ENCODE measurements around the gene TRIM38. TPM values are rescaled to one million over a fixed set of nuclear protein-coding genes. Genes with fewer than 3 reads are reported as not detected.

TRIM38 gene
- total and polyA plus RNA-seq, 2 of the 13 experiments (the other 11 are each of a cell fraction or from before 2014, with no cell fraction given): 2.5 to 3.1 TPM

DNA sequence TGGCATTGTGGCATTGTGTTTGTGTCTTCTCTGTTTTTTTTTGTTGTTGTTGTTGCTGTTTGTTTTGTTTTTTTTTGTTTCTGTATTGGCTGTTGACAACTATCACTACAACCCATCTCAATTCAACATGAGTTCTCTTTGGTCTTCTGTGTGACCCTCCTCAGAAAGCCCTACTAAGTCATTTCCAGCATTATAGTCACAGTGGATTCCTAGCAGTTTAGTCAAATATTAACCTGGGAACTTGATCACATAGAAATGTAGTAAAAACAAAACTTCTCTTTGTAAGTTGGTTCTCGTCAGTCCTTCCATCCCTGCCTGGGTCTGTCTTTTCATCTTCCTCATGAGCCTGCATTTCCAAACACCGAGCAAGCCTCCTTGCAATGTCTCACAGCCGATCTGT, 48.9 kb upstream of the TRIM38 start (continued):
- TF ChIP-seq, protein P1, sequence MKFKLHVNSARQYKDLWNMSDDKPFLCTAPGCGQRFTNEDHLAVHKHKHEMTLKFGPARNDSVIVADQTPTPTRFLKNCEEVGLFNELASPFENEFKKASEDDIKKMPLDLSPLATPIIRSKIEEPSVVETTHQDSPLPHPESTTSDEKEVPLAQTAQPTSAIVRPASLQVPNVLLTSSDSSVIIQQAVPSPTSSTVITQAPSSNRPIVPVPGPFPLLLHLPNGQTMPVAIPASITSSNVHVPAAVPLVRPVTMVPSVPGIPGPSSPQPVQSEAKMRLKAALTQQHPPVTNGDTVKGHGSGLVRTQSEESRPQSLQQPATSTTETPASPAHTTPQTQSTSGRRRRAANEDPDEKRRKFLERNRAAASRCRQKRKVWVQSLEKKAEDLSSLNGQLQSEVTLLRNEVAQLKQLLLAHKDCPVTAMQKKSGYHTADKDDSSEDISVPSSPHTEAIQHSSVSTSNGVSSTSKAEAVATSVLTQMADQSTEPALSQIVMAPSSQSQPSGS (CRISPR knock-in tag; IDR thresholded peaks at IDR 0.05): peak; percentile 71; the same call in 1 of the 2 replicates
- TF ChIP-seq HMGA1 (CRISPR knock-in tag; conservative IDR thresholded peaks at IDR 0.05): no peak
- TF ChIP-seq ZNF780A (CRISPR knock-in tag; IDR thresholded peaks at IDR 0.05): no peak
- no peak for TF ChIP-seq ZNF546 (CRISPR knock-in tag; conservative IDR thresholded peaks at IDR 0.05)
- TF ChIP-seq RBM39 (IDR thresholded peaks at IDR 0.05; ENCODE audit: low read depth, low read length, poor library complexity, severe bottlenecking): no peak
- TF ChIP-seq, protein P2, sequence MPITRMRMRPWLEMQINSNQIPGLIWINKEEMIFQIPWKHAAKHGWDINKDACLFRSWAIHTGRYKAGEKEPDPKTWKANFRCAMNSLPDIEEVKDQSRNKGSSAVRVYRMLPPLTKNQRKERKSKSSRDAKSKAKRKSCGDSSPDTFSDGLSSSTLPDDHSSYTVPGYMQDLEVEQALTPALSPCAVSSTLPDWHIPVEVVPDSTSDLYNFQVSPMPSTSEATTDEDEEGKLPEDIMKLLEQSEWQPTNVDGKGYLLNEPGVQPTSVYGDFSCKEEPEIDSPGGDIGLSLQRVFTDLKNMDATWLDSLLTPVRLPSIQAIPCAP (CRISPR knock-in tag; IDR thresholded peaks at IDR 0.05; ENCODE audit: low read depth): no peak
- TF ChIP-seq BRCA1 (CRISPR knock-in tag; IDR thresholded peaks at IDR 0.05): no peak

DNA sequence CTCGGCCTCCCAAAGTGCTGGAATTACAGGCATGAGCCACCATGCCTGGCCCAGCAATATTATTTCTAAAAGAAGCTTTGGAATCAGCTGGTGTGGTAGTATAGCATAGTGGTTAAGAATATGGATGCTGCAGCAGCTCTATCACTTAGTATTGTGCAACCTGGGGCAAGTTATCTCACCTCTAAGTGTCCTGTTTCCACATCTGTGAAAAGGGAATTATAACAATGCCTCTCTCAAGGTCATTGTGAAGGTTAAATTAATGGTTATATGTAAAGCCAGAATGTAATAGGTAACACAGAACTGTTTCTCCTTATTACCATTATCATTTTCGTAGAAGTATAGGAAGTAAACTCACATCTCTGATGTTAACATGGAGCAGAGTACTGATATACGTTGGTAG, 46.3 kb upstream of the TRIM38 start:
- TF ChIP-seq CEBPB (IDR thresholded peaks at IDR 0.05; ENCODE audit: borderline replicate concordance, low read depth, low read length) (peak; percentile 72; the same call in 1 of the 2 replicates), ZNF253 (CRISPR knock-in tag; IDR thresholded peaks at IDR 0.05; ENCODE audit: borderline replicate concordance) (no peak), CEBPG (CRISPR knock-in tag; IDR thresholded peaks at IDR 0.05) (peak; percentile 35; the same call in 1 of the 2 replicates), ZNF737 (CRISPR knock-in tag; IDR thresholded peaks at IDR 0.05; ENCODE audit: borderline replicate concordance) (no peak), ARNT (IDR thresholded peaks at IDR 0.05) (no peak)
- DNase-seq (ENCODE audit: low spot score) (no peak), ATAC-seq (no peak), FAIRE-seq (no peak)
- ChIA-PET CTCF (ENCODE audit: low intra/inter-chr PET ratio, low total read pairs) (no interaction called here), POLR2A (interaction anchor here (0.7 to 2.6 kb wide), 3 partner anchors 9 to 16 kb away, joined by 3 to 9 read pairs (median 5); no protein-coding TSS in a partner anchor)
- intact Hi-C loops (cut with micrococcal nuclease; ENCODE audit: unreplicated experiment) (no loop called here), in situ Hi-C loops (cut with HindIII; ENCODE audit: extremely low pct_ligation_motif_present, low pct_unique_long_range_greater_than_20kb) (no loop called here)
- BruUV-seq (replicated peaks): no TSS peak
- Histone ChIP-seq H3K79me2 (ENCODE audit: insufficient read depth, low read length) (no peaks in the 10 kb centered on the region), H3K9me3 (ENCODE audit: low read length) (no peaks in the 10 kb centered on the region), H3K4me1 (ENCODE audit: insufficient read depth, low read length) (peaks cover 34% of the 10 kb centered on the region), H2AFZ (ENCODE audit: low read length) (no peak overlapping the region), H3K4me3 (replicated peaks in 1 of 3; ENCODE audit: insufficient read depth in 1 of 3, low read depth in 2 of 3, low read length in 3 of 3) (no peak overlapping the region), H4K20me1 (ENCODE audit: insufficient read depth, low read length) (no peaks in the 10 kb centered on the region), H3K9ac (ENCODE audit: insufficient read depth, low read depth, low read length) (no peak overlapping the region), H3K36me3 (replicated peaks in 1 of 2; ENCODE audit: control insufficient read depth in 1 of 2, insufficient read depth in 2 of 2, low read length in 2 of 2) (peaks cover 4 to 25% of the 10 kb centered on the region in 2 experiments), H3K27ac (ENCODE audit: extremely low read length, insufficient read depth, low read length) (no peak overlapping the region), H3K27me3 (ENCODE audit: control insufficient read depth in 1 of 2, insufficient read depth in 2 of 2, low read length in 2 of 2) (no peaks in the 10 kb centered on the region), H3K4me2 (ENCODE audit: low read depth, low read length) (no peak overlapping the region)
- WGBS (ENCODE audit: low lambda C conversion rate): 95% methylated on average over 3 of the region's 3 CpGs
